ENCODE data around the gene IDUA.

The IDUA gene

GRCh38 chr4:1001561-1002130 is 14.8 kb downstream of the IDUA start:
- ATAC-seq: no peak

- ATAC-seq: no peak
Measured at GRCh38 chr4:1002131-1002630, 15.3 kb downstream of the IDUA start.

GRCh38 chr4:1002631-1003251 is 15.9 kb downstream of the IDUA start:
- ATAC-seq: no peak

DNA sequence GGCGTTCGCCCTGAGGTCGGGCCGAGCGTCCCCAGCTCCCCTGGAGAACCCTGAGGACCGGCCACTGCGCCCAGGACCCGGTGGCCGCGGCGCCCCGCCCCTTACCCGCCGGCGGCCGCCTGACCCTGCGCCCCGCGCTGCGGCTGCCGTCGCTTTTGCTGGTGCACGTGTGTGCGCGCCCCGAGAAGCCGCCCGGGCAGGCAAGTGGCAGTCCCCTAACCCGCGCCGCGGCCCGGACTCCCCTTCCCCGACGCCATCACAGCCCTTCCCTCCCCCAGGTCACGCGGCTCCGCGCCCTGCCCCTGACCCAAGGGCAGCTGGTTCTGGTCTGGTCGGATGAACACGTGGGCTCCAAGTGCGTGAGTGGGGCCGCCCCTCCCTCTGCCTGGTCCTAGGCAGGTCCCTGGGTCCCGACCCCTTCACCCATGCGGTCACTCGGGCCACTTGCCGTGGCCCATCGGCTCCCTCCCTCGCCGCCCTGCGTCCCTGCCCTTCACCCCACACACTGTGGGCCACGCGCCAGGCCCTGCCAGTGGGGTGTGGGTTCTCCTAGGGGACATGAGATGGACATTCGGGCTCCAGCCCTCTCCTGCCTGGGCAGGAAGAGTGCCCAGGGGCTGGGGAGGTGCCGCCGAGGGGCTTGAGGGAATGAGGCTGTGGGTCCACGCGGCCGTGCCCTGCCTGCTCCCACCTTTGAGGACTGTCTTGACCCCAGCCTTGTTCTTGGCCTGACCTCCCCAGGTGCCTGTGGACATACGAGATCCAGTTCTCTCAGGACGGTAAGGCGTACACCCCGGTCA is 16.6 kb downstream of the IDUA start:
- ATAC-seq: no peak

GRCh38 chr4:1004071-1004418 is 17.2 kb downstream of the IDUA start:
- ATAC-seq: no peak

DNA sequence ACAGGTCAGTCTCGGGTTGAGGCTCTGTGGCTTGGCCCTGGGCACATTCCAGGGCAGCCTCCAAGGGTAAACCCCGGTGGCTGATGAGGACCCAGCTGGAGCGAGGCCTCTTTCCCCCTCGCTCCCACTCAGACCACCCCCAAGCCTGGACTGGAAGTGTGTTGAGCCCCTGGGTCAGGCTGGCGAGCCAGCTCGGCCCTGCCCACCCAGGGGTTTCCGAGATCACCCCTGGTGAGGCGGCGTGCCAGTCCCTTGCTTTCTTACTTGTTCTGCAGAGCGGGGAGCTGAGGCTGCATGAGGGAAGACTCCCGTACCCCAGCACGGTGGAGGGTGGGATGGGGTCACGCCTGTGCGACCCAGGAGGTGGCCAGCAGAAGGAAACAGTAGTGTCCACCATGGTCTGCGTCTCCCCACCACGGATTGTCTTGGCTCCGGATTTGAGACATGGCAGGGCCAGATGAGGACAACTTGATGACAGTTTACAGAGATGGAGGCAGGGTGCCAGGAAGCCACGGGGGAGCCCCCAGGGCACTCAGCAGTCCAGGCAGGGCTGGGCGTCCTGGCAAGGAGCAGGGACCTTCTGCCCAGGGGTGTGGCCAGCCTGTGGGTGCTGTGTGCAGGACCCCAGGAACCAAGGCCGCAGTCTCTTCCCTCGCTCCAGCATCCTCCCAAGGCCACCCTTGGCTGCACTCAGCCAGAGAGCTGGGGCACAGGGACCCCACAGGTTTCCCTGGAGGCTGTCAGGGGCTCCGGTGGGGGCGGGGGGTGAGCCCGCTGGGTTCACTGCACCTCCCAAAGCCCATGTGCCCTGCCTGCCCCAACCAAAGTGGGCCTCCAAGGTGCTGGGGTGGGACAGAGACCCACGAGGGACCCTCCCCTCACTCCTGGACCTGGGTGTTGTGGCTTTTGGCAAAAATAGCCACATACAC is 18.0 kb downstream of the IDUA start:
- ATAC-seq: no peak

- no peak for ATAC-seq
Measured at GRCh38 chr4:1006856-1007255, 20.0 kb downstream of the IDUA start.

GRCh38 chr4:1008840-1009541 is 22.1 kb downstream of the IDUA start:
- ATAC-seq: no peak

- ATAC-seq: peak; percentile 41 to 49
Measured at GRCh38 chr4:1009542-1010394, 22.9 kb downstream of the IDUA start.

DNA sequence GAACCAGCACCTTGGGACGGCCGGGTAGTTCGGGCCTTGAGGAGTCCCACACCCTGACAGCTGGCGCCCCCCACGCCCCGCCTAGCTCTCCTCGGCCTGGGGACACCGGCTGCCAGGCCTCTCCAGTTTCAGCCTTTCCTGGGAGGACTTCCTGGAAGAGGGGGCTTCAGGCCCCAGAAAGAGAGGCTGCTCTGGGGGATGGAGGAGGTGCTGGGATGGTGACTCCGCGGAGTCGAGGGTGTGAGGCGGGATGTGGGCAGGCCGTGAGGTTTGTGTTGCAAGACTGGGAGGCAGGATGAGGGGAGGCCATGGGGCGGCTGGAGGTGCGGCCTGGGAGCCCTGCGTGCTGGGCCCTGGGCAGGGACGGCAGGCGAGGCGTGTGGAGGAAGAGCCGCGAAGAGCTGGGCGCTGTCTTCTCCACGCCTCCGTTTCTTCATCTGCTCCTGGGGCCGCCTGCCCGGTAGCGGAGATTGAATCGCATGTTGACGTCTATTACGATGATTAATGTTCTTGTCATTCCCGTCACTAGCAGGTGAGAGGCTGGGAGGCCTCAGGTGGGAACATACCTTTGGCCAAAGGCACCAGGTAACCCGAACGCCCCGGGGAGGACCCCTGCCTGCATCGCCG is 23.7 kb downstream of the IDUA start:
- peak; percentile 44 to 45 for ATAC-seq

- ATAC-seq: peak; percentile 60 to 64
Measured at GRCh38 chr4:1011022-1011665, 24.3 kb downstream of the IDUA start, which contains the start of gene FGFRL1. TSS of gene FGFRL1 (plus strand) at chr4:1011626. CDS start at chr4:1012486, 860 bp downstream.

GRCh38 chr4:1011666-1012033 is 24.8 kb downstream of the IDUA start:
- no peak for ATAC-seq

- ATAC-seq: no peak
Measured at GRCh38 chr4:1012034-1012739, 25.3 kb downstream of the IDUA start.

- ATAC-seq: no peak
Measured at GRCh38 chr4:1013225-1014073, 26.6 kb downstream of the IDUA start.

GRCh38 chr4:1014291-1015167 is 27.7 kb downstream of the IDUA start:
- no peak for ATAC-seq

DNA sequence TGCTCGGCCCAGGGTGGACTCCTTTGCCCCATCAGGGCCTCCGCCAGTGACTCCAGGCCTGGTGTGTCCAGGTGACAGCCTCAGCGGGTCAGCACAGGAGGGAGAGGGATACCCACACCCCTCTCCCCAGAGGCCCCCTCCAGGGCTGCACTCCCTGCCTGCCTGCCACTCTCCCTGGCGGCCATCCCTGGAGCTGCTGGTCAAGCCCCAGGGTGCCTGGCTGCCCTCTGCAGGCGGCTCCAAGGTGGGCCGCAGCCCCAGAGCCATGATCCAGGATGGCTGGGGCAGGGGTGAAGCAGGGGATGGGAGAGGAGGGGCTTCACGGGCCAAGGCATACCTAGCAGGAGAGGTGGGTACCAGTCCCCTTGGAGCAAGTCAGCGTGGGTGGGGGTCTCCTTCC is 28.3 kb downstream of the IDUA start:
- no peak for ATAC-seq

DNA sequence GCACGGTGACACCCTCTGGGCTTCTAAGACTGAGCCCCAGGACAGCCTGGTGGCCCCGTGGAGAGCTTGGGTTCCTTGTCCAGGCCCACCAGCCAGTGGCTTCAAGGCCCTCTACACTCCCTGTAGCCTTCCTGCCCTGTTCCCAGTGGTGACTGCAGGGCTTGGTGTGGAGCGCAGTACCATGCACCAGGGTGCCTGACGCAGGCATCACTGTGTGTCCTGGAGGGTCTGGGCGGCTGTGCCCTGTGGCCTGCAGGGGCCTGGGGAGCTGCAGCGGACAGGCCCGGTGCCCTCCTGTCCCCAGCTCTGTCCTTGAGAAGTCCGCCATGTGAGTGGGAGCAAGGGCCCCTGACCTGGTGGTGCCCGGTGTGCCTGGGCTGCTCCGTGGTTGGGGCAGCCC is 28.9 kb downstream of the IDUA start:
- no peak for ATAC-seq
